K562 (cell line): ENCODE results near the gene SUPT16H. TPM values are rescaled to one million over a fixed set of nuclear protein-coding genes. Genes with fewer than 3 reads are reported as not detected.

ENCODE experiments used
- ATAC-seq: fragments of 200-7000 bp; cut with Tn5 transposase; 3 replicates; pipeline ENCODE4 v1.9.1; 2020; ENCODE audit warnings: moderate library complexity
- BruUV-seq: library from RNA; stranded (reverse); fragments of 400-500 nt; replicated peaks from 2 replicates; lab custom pipeline; 2021; lab: Mats Ljungman, UMichigan
- CTCF ChIA-PET: fragments of 300-600 bp; formaldehyde crosslinking; extraction: SDS; loops from one replicate; lab custom pipeline; 2021; ENCODE audit warnings: low intra/inter-chr PET ratio; lab: Yijun Ruan, JAX
- POLR2A ChIA-PET: fragments of 300-600, 350-650 bp; sonication (Branson Sonifier 250); formaldehyde crosslinking; extraction: SDS; loops from one replicate; lab custom pipeline; 2021; ENCODE audit warnings: antibody characterized with exemption, inconsistent platforms; lab: Yijun Ruan, JAX
- DNase-seq, 4 experiments: peaks; one replicate each; pipeline versions ENCODE4 v3.0.0 to v3.0.0-alpha.2; 2011 to 2018; ENCODE audit warnings: low spot score in 3 of 4, mixed read lengths in 3 of 4; ENCODE audit errors: extremely low read depth in 1 of 4
- FAIRE-seq: peaks from 2 replicates; lab custom pipeline; 2011; peaks lifted over from hg19 to GRCh38; lab: Jason Lieb, UNC
- H2AFZ ChIP-seq: 2 replicates; pipeline ENCODE4 v1.6.0; 2011; ENCODE audit warnings: low read depth, low read length, control low read depth, inconsistent platforms
- H3K27ac ChIP-seq: fragments of 200-600 bp; 3 replicates; pipeline ENCODE4 v1.8.0; 2011; ENCODE audit warnings: low read depth, mild to moderate bottlenecking, control low read depth, inconsistent platforms, low read length, moderate library complexity, mixed read lengths; ENCODE audit errors: extremely low read depth
- H3K27me3 ChIP-seq, 2 experiments: fragments of 300-600 bp in 1 of 2; 2 replicates in 1 of 2; 3 replicates in 1 of 2; pipeline versions ENCODE4 v1.6.0 to v1.8.0; 2011; ENCODE audit warnings: inconsistent platforms in 2 of 2, low read length in 2 of 2, mild to moderate bottlenecking in 1 of 2, mixed read lengths in 1 of 2, moderate library complexity in 1 of 2; ENCODE audit not compliant: control insufficient read depth in 2 of 2, insufficient read depth in 2 of 2
- H3K36me3 ChIP-seq: fragments of 300-600 bp; 3 replicates; pipeline ENCODE4 v1.8.0; 2011; ENCODE audit warnings: mild to moderate bottlenecking, low read length, inconsistent platforms; ENCODE audit not compliant: control insufficient read depth, insufficient read depth
- H3K4me1 ChIP-seq, 2 experiments: fragments of 200-600 bp in 1 of 2; replicated peaks in 1 of 2; 2 replicates in 1 of 2; 3 replicates in 1 of 2; pipeline versions ENCODE4 v1.5.1 to v1.8.0; 2011; ENCODE audit warnings: inconsistent platforms in 2 of 2, low read length in 2 of 2, mild to moderate bottlenecking in 1 of 2, mixed read lengths in 1 of 2, moderate library complexity in 1 of 2; ENCODE audit not compliant: control insufficient read depth in 2 of 2, insufficient read depth in 2 of 2
- H3K4me2 ChIP-seq: 2 replicates; pipeline ENCODE4 v1.6.1; 2011; ENCODE audit warnings: low read length, control low read depth, inconsistent platforms, mixed read lengths; ENCODE audit not compliant: insufficient read depth
- H3K4me3 ChIP-seq: fragments of 200-600 bp; sonication (generic), shearing (Covaris generic); 2 replicates; pipeline ENCODE4 v1.5.1; 2016; ENCODE audit warnings: control low read depth, inconsistent platforms
- H3K79me2 ChIP-seq: fragments of 200-600 bp; 3 replicates; pipeline ENCODE4 v1.8.0; 2011; ENCODE audit warnings: low read length, inconsistent platforms; ENCODE audit not compliant: control insufficient read depth, insufficient read depth
- H3K9ac ChIP-seq, 2 experiments: 2 replicates each; pipeline versions ENCODE4 v1.6.0 to v1.6.1; 2011; ENCODE audit warnings: low read depth in 2 of 2, low read length in 2 of 2, control low read depth in 1 of 2, inconsistent platforms in 1 of 2, mild to moderate bottlenecking in 1 of 2, mixed read lengths in 1 of 2; ENCODE audit not compliant: insufficient read depth in 1 of 2
- H3K9me1 ChIP-seq: one replicate; pipeline ENCODE4 v1.6.0; 2011; ENCODE audit warnings: inconsistent platforms, mild to moderate bottlenecking, low read length, moderate library complexity; ENCODE audit not compliant: control insufficient read depth, insufficient read depth
- H3K9me3 ChIP-seq: replicated peaks from 2 replicates; pipeline ENCODE4 v1.5.1; 2011; ENCODE audit warnings: low read depth, low read length, inconsistent platforms; ENCODE audit not compliant: control insufficient read depth, insufficient read depth
- H4K20me1 ChIP-seq: replicated peaks from 2 replicates; pipeline ENCODE4 v1.6.1; 2011; ENCODE audit warnings: low read length, inconsistent platforms, mixed read lengths; ENCODE audit not compliant: control insufficient read depth, insufficient read depth
- FOXP1 ChIP-seq: sonication (generic); formaldehyde crosslinking; IDR thresholded peaks from 2 replicates; pipeline ENCODE4 v1.8.0; 2022; ENCODE audit warnings: mild to moderate bottlenecking, missing genetic modification reagents
- GTF2F1 ChIP-seq: IDR thresholded peaks from 2 replicates; pipeline ENCODE4 v1.6.1; 2011; ENCODE audit warnings: low read depth, low read length, improper control_type of control experiment
- LCOR ChIP-seq: sonication (generic); formaldehyde crosslinking; IDR thresholded peaks from 2 replicates; pipeline ENCODE4 v1.8.0; 2022; ENCODE audit warnings: mild to moderate bottlenecking, missing genetic modification reagents
- MAZ ChIP-seq, 2 experiments: fragments of 450-650 bp in 1 of 2; sonication (generic) in 1 of 2; formaldehyde crosslinking; IDR thresholded peaks in 1 of 2; conservative IDR thresholded peaks in 1 of 2; 2 replicates each; pipeline versions ENCODE4 v1.4.0 to v1.5.0; 2020; ENCODE audit warnings: mild to moderate bottlenecking in 1 of 2, missing genetic modification reagents in 1 of 2
- NRF1 ChIP-seq, 2 experiments: fragments of 450-650 bp; IDR thresholded peaks in 1 of 2; conservative IDR thresholded peaks in 1 of 2; 2 replicates each; pipeline ENCODE4 v1.6.1; 2014; ENCODE audit warnings: mild to moderate bottlenecking in 2 of 2
- POLR2B ChIP-seq: fragments of 450-650 bp; IDR thresholded peaks from 2 replicates; pipeline ENCODE4 v1.6.1; 2018; ENCODE audit warnings: low read depth; ENCODE audit not compliant: partially characterized antibody
- TCF7L2 ChIP-seq: fragments of 150-350 bp; IDR thresholded peaks from 2 replicates; pipeline ENCODE4 v1.6.1; 2016; ENCODE audit warnings: low read depth, mild to moderate bottlenecking, low read length, moderate library complexity
- THRAP3 ChIP-seq: fragments of 450-650 bp; IDR thresholded peaks from 2 replicates; pipeline ENCODE4 v1.6.1; 2016; ENCODE audit warnings: mild to moderate bottlenecking, inconsistent platforms, borderline replicate concordance
- USF2 ChIP-seq: sonication (generic); formaldehyde crosslinking; IDR thresholded peaks from 2 replicates; pipeline ENCODE4 v1.5.0; 2020; ENCODE audit warnings: missing genetic modification reagents
- VEZF1 ChIP-seq: fragments of 200-800 bp; sonication (Bioruptor generic); IDR thresholded peaks from 2 replicates; pipeline ENCODE4 v1.6.1; 2017; ENCODE audit warnings: missing genetic modification characterization, missing compliant biosample characterization
- WGBS: fragments of 100-300 bp; shearing (Covaris generic); methylation state at CpG from one replicate; pipeline ENCODE4 v1.1.6; 2016; ENCODE audit warnings: low coverage, mixed read lengths; ENCODE audit not compliant: insufficient coverage; ENCODE audit errors: missing lambda C conversion rate; 5-methylcytosine and 5-hydroxymethylcytosine counted together
- in situ Hi-C: fragments of 300-500 bp; cut with MboI; formaldehyde crosslinking; loops from 4 replicates; pipeline ENCODE4 v1.15.0; 2018; ENCODE audit warnings: inconsistent platforms, mixed read lengths
- intact Hi-C: fragments of 100-400 bp; cut with micrococcal nuclease; formaldehyde crosslinking; loops from 2 replicates; pipeline ENCODE4 v1.14.2; 2022
- polyA plus RNA-seq, 8 experiments: library from polyadenylated mRNA; depleted of rRNA in 4 of 8; stranded (reverse) in 5 of 8; unstranded in 3 of 8; fragments of >200 nt; fragmentation: Nextera tagmentation in 2 of 8; fragmentation: Illumina TruSeq in 1 of 8; extraction: Ambion mirVana in 2 of 8; extraction: Trizol in 1 of 8; gene quantifications; 2 replicates each; pipeline versions ENCODE4 v1.2.1 to v1.2.3, GENCODE V29; 2011 to 2014; ENCODE audit warnings: inconsistent platforms in 1 of 8, missing spikeins in 1 of 8
- total RNA-seq, 7 experiments: library from RNA; depleted of rRNA in 6 of 7; stranded (reverse); fragments of >200 nt in 6 of 7; fragmentation: Illumina TruSeq in 2 of 7; extraction: Trizol in 2 of 7; gene quantifications; 2 replicates each; pipeline versions ENCODE4 v1.2.1 to v1.2.3, GENCODE V29; 2011 to 2021; ENCODE audit warnings: low replicate concordance in 1 of 7
- TF ChIP-seq, protein P1 (sequence below): fragments of 450-650 bp; IDR thresholded peaks from 2 replicates; pipeline ENCODE4 v1.6.1; 2017; ENCODE audit warnings: antibody characterized with exemption, mild to moderate bottlenecking
- TF ChIP-seq, protein P2 (sequence below): fragments of 450-650 bp; formaldehyde crosslinking; IDR thresholded peaks from 2 replicates; pipeline ENCODE4 v1.4.0; 2022; ENCODE audit warnings: missing genetic modification characterization

SUPT16H gene
- total and polyA plus RNA-seq, 9 of the 15 experiments (the other 6 are each of a cell fraction or from before 2014, with no cell fraction given), result 75.4 to 152 (median 105) TPM

DNA sequence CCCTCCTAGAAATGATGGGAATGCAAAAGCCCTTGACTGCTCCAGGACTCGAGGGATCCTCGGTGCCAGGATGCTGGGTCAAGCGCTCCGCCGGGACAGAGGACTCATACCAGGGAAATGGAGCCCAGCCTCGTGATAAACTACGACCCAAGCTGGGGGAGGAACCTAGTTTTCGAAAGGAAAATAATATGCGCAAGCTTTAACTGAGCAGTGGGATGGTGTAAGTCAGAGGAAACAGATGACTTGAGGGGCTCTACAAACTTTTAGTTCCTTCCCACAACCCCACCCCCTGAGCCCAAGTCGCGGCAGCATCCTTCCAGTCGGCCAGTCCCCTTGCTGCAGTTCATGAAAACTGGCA lies 654 bp upstream of the SUPT16H start:
- H3K4me1 ChIP-seq, result peaks cover 5 to 16% of the 10 kb centered on the region in 2 experiments; a peak in 3 of 5 replicates
- peak overlapping the region; percentile 95 to 100 for H3K9ac ChIP-seq
- H4K20me1 ChIP-seq, result 0 out of 2 replicates have a peak, but pooled peaks cover 10% of the 10 kb centered on the region
- DNase-seq (no peak), FAIRE-seq (no peak), ATAC-seq (no peak; the same call in 1 of the 3 replicates)
- H3K79me2 ChIP-seq, result peaks cover 55% of the 10 kb centered on the region
- peaks cover 59% of the 10 kb centered on the region; the same call in 2 of the 3 replicates for H3K36me3 ChIP-seq
- 6% methylated on average over 12 of the region's 12 CpGs for WGBS
- peak overlapping the region; percentile 99 for H3K4me2 ChIP-seq
- in situ Hi-C loops, result no loop called here
- H3K9me3 ChIP-seq, result no peaks in the 10 kb centered on the region
- H3K4me3 ChIP-seq, result peak overlapping the region; percentile 74
- H3K9me1 ChIP-seq, result no peaks in the 10 kb centered on the region
- CTCF ChIA-PET, result no interaction called here
- intact Hi-C loops, result loop anchor here (5.0 kb wide), 1 partner anchor 117 kb away; the partner anchor contains the start of gene HNRNPC
- H3K27me3 ChIP-seq, result no peaks in the 10 kb centered on the region
- BruUV-seq, result TSS peak; percentile 78
- POLR2A ChIA-PET, result interaction anchor here (0.7 to 1.6 kb wide), 11 partner anchors 8 to 144 kb away, joined by 3 to 6 read pairs (median 4); partner anchors contain the start of genes CHD8 and METTL3
- H2AFZ ChIP-seq, result peak overlapping the region; percentile 88
- H3K27ac ChIP-seq, result peak overlapping the region; percentile 90
- TF ChIP-seq, protein P1, sequence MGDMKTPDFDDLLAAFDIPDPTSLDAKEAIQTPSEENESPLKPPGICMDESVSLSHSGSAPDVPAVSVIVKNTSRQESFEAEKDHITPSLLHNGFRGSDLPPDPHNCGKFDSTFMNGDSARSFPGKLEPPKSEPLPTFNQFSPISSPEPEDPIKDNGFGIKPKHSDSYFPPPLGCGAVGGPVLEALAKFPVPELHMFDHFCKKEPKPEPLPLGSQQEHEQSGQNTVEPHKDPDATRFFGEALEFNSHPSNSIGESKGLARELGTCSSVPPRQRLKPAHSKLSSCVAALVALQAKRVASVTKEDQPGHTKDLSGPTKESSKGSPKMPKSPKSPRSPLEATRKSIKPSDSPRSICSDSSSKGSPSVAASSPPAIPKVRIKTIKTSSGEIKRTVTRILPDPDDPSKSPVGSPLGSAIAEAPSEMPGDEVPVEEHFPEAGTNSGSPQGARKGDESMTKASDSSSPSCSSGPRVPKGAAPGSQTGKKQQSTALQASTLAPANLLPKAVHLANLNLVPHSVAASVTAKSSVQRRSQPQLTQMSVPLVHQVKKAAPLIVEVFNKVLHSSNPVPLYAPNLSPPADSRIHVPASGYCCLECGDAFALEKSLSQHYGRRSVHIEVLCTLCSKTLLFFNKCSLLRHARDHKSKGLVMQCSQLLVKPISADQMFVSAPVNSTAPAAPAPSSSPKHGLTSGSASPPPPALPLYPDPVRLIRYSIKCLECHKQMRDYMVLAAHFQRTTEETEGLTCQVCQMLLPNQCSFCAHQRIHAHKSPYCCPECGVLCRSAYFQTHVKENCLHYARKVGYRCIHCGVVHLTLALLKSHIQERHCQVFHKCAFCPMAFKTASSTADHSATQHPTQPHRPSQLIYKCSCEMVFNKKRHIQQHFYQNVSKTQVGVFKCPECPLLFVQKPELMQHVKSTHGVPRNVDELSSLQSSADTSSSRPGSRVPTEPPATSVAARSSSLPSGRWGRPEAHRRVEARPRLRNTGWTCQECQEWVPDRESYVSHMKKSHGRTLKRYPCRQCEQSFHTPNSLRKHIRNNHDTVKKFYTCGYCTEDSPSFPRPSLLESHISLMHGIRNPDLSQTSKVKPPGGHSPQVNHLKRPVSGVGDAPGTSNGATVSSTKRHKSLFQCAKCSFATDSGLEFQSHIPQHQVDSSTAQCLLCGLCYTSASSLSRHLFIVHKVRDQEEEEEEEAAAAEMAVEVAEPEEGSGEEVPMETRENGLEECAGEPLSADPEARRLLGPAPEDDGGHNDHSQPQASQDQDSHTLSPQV, result 0 out of 2 replicates have a peak, but pooled peaks have one; percentile 40
- TF ChIP-seq LCOR (CRISPR knock-in tag), result no peak
- TF ChIP-seq FOXP1 (CRISPR knock-in tag), result 0 out of 2 replicates have a peak, but pooled peaks have one; percentile 20
- TF ChIP-seq TCF7L2, result no peak
- TF ChIP-seq NRF1 (conservative IDR thresholded peaks at IDR 0.05 in 1 of 2, IDR thresholded peaks at IDR 0.05 in 1 of 2), result peak; percentile 42 to 72
- TF ChIP-seq USF2, result no peak
- TF ChIP-seq, protein P2, sequence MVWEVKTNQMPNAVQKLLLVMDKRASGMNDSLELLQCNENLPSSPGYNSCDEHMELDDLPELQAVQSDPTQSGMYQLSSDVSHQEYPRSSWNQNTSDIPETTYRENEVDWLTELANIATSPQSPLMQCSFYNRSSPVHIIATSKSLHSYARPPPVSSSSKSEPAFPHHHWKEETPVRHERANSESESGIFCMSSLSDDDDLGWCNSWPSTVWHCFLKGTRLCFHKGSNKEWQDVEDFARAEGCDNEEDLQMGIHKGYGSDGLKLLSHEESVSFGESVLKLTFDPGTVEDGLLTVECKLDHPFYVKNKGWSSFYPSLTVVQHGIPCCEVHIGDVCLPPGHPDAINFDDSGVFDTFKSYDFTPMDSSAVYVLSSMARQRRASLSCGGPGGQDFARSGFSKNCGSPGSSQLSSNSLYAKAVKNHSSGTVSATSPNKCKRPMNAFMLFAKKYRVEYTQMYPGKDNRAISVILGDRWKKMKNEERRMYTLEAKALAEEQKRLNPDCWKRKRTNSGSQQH, result no peak
- no peak for TF ChIP-seq GTF2F1
- no peak; the same call in 1 of the 2 replicates for TF ChIP-seq VEZF1
- TF ChIP-seq THRAP3, result no peak
- peak; percentile 14 for TF ChIP-seq POLR2B
- peak in 1 of 2 experiments; percentile 32; a peak in 1 of 4 replicates for TF ChIP-seq MAZ (CRISPR knock-in tag; conservative IDR thresholded peaks at IDR 0.05 in 1 of 2, IDR thresholded peaks at IDR 0.05 in 1 of 2)
